Hematopoietic multipotent progenitor cell treated with erythropoietin and hydrocortisone succinate and interleukin-3 and kit ligand, for 15 days (in vitro differentiated cells): ENCODE measurements around the gene ITGB7.
A peak's percentile ranks its signal among the peaks of the same experiment; 100 is the strongest.
"Not testable (repeated sequence)": the region's sequence is repeated elsewhere in the genome, so short reads cannot be mapped to it uniquely, and the experiment has no call there.

Experiments used
- DNase-seq: peaks from one replicate; pipeline ENCODE4 v3.0.0-alpha.2; 2015; ENCODE audit warnings: low spot score

The ITGB7 gene

DNA sequence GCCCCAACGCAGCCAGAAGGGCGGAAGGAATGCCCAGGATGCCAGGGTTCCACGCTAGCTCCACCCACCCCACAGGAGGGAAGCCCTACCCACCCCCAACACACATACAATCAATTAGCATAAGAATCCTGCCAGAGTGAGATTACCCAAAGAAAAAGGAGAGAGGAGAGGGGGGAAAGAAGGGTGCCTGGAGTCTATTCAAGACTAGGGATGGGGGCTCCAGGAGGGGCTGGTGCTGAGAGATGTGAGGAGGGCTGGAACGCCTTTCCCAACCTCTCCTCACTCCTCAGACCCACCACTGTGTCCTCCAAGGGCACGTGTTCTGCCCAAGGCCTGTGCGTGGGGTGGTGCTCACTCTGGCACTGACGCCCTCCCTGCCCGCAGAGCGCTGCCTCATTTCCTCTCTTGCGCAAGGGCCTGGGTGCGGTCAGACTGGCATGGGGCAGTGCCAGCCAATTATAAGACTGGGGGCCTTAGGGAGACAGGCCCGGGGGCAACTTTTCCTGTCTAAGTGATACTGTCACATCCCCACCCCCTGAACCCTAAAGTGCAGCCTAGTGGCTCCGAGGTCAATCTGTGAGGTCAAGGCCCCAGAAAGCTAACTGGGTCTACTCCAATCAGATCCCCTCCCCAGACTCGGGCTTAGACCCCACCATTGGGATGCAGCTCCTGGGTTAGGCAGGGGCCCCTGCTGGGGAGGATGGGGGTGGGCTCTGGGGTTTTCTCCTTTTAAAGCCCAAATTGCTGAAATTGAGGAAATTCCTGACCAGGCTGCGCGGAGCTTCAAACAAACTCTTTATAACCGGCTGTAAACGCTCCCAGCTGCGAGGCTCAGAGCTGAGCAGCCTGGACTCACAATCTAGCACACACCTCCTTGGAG lies 10.2 kb upstream of the ITGB7 start:
- peak; percentile 34 for DNase-seq

- no peak for DNase-seq
Measured at GRCh38 chr12:53215497-53215896, 8.4 kb upstream of the ITGB7 start.

GRCh38 chr12:53214687-53215455 lies 7.8 kb upstream of the ITGB7 start:
- DNase-seq = no peak

GRCh38 chr12:53214221-53214620 lies 7.2 kb upstream of the ITGB7 start:
- no peak for DNase-seq

GRCh38 chr12:53213348-53213747 lies 6.3 kb upstream of the ITGB7 start:
- DNase-seq = peak; percentile 80

DNA sequence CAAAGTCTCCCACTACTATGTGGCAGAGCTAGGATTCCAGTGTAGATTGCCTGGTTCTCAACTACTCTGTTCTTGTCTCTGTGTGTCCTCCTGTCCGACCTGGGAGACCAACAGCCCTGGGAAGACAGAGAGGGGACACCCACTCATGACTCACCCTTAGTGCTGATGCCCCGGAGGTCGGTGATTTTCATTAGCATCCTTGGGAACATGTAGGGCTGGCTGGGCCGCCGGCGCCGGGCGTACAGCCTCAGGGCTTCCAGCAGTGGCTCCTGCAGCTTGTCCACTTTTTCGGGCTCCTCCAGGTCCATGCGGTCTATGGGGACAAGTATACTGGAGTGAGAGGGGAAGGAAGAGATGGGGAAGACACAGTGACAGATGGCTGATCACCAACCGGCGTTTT lies 5.9 kb upstream of the ITGB7 start:
- no peak for DNase-seq

GRCh38 chr12:53211476-53212381 lies 4.7 kb upstream of the ITGB7 start:
- DNase-seq = no peak

DNA sequence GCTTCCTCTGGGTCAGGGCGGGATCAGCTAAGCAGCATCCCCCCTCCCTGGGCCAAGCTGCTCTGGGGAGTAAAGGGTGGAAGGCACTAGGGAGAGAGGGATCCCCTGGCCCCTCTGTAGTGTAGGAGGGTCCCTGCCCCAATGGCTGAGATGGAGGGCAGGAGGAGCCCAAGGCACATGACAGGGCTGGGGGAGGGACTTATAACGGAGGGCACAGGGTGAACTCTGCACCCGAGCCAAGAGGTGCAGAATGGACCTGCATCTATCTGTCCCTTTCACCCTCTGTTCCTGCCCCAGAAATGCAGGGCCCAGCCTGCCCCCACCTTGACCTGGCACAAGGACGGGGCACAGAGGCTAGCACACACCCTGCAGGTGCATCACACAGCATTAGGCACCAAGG lies 3.8 kb upstream of the ITGB7 start:
- DNase-seq = no peak

DNA sequence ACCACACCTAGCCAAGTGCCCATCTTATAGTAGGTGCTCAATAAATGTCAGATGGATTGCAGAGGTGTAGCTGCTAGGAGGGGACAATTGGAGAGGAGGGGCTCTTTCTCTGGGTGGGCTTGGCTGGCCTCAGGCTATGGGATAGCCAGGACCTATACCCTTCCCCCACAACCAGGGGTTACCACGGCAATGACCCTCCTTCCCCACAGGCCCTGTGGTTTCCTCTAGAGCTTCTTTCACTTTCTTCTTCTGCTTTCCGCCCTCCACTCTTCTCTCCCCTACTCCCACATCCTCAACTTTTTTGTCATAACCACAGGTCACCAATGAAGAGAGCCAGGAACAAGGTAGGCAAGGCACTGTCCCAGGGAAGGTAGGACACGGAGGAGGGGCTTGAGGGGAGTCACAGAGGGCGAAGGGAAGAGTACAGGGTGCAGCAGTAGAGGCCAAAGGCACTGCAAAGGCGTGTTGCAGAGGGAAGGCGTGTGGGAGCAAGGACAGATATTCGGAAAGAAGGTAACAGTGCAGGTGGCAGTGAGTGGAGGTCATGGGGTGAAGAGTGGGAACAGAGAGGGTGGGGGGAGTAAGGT lies 1.9 kb upstream of the ITGB7 start:
- DNase-seq = no peak

DNA sequence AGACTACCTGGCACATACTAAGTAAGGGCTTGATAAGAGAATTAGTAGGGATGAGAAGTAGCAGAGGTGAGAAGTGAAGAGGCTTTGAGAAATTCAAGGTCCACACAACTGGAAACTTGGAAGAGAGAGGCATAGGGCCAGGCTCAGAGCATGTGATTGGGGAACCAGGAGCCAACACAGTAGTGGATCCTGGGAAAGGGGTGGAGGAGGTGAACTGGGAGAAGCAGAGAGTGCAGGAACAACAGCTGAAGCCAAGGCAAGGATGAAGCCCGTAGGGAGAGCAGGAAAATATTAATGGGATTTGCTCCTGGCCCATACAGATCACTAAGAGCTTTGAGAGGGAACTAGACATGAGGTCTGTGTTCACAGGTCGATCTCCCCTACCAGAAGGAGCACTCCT lies 1.4 kb upstream of the ITGB7 start:
- no peak for DNase-seq

DNA sequence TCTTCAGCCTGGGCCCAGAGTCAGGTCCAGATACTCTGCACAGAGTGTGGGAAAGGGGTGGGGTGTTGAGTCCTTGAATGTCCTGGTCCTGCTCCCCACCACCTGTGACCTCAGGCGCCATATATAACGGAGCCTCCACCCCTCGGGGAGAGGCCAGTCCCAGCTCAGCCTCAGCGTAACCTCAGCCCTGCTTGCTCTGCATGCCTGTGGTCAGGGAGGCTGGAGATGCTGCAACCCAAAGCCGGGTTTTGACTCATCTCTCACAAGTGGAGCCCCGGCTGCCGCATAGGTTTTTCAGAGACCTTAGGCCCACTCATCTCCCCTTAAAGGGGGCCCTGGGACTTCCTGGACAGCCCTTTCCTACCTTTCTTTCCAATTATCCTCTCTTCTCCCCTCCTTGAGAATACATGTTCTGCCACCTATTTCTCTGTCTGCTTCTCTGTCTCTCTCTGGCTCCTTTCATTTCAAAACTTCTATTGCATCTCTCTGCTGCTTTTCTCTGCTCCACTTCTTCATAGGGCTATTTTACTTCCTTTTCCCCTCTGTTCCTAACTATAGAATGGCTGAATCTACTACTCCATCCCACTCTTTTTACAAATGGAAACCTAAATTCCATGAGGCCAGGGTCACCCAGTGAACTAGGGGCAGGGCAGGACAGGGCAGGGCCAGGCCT lies 1.2 kb downstream of the ITGB7 start:
- no peak for DNase-seq

DNA sequence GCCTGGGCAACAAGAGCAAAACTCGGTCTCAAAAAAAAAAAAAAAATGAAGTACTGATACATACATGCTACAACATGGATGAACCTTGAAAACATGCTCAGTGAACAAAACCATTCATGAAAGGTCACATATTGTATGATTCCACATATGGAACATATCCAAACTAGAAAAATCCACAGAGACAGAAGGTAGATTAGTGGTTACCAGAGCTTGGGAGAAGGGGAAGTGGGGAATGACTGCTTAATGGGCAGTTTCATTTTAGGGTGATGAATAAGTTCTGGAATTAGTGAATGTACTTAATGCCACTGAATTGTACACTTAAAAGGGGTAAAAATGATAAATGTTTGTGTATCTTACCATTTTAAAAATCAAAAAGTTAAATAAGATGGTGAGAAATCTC lies 2.7 kb downstream of the ITGB7 start:
- DNase-seq = no peak

DNA sequence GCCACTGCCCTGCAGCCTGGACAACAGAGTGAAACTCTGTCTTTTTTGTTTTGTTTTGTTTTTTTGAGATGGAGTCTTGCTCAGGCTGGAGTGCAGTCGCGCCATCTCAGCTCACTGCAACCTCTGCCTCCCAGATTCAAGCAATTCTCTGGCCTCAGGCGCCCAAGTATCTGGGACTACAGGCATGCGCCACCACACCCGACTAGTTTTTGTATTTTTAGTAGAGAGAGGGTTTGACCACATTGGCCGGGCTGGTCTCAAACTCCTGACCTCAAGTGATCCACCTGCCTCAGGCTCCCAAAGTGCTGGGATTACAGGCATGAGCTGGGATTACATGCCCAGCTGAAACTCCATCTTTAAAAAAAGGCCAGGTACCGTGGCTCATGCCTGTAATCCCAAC lies 4.7 kb downstream of the ITGB7 start:
- not testable (repeated sequence) for DNase-seq

GRCh38 chr12:53201639-53202038 lies 5.4 kb downstream of the ITGB7 start:
- DNase-seq = no peak

GRCh38 chr12:53201177-53201541 lies 5.9 kb downstream of the ITGB7 start:
- no peak for DNase-seq

DNA sequence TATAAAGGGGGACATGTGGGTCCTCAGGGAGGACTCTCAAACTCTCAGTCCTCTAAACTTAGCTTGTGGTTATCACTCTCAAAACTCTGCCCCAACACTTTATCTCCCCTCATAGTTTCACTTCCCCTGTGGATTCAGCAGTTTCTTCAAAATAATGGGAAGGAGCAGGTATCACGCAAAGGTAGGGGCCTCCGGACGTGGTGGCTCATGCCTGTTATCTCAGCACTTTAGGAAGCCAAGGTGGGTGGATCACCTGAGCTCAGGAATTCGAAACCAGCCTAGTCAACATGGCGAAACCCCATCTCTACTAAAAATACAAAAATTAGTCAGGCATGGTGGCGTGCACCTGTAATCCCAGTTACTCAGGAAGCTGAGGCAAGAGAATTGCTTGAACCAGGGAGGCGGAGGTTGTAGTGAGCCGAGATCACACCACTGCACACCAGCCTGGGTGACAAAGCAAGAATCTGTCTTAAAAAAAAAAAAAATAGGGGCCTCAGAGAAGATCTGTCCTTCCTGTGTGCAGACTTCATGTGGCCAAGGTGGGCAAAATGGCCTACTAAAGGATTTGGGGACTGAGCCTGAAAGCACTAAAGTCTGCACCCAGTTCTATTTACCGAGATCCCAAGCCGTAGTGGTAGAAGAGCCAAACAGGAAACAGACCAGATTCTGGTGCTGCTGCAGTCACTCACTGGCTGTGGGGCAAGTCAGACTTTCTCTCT lies 6.4 kb downstream of the ITGB7 start:
- DNase-seq = no peak

GRCh38 chr12:53200107-53200457 lies 7.0 kb downstream of the ITGB7 start:
- DNase-seq = no peak

DNA sequence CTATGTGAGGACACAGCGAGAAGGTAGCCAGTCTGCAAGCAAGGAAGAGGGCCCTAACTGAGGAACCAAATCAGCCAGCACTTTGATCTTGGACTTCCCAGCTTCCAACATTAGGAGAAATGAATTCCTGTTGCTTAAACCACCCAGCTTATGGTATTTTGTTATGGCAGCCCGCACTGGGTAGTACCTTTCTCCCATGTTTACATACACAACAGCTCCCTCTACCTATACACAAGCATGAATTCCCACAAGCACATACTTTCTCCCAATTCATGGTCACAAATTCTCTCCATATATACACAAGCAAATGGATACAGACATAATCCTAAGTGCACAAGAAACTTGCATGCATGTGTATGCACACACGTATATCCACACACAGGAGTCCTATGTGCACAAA lies 7.4 kb downstream of the ITGB7 start:
- no peak for DNase-seq

- no peak for DNase-seq
Measured at GRCh38 chr12:53198486-53199110, 8.5 kb downstream of the ITGB7 start.

DNA sequence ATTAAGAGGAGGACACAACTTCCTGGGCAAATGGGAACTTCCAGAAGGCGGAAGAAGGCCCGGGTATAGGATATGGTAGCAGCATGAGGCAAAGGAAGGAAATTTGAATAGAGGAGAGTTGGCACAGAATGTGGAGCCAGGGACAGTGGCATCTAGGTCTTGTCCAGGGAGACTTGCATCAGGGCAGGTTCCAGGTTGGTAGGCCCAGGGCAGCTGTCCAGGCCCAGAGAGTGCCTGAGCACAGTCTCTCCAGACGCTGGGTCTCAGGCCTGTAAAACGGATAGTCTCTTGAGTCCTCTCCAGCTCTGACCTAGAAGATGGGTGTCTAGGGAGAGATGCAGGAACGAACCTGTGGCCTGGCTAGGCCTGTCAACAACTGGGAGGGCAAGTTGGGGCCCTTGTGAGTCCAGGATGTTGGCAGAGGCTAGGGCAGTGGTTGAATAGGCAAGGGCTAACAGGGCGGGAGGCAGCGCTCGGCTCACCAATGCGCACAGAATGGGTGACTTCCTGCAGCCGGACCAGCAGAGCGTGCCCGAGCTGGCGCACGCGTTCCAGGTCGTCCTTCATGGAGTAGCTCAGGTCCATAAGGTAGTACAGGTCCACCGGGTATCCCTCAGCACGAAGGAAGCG lies 9.9 kb downstream of the ITGB7 start:
- DNase-seq = no peak
